Tibial nerve (tissue), 4 donors: ENCODE results near the gene BRI3.

ENCODE experiments used
- CTCF ChIP-seq, 5 experiments: fragments of 200-600 bp in 3 of 5; fragments of 450-650 bp in 2 of 5; sonication (generic) in 3 of 5; IDR thresholded peaks; one replicate each; pipeline ENCODE4 v1.5.1; 2016 to 2019; ENCODE audit warnings: antibody characterized with exemption in 5 of 5, mild to moderate bottlenecking in 3 of 5, moderate library complexity in 2 of 5
- EP300 ChIP-seq, 2 donors: sonication (generic); formaldehyde crosslinking; IDR thresholded peaks; one replicate each; pipeline ENCODE4 v1.6.1; 2017; ENCODE audit warnings: antibody characterized with exemption in 2 of 2, mild to moderate bottlenecking in 1 of 2
- POLR2A ChIP-seq, 2 donors: fragments of 450-650 bp; IDR thresholded peaks; one replicate each; pipeline ENCODE4 v1.6.1; 2017; ENCODE audit warnings: antibody characterized with exemption in 2 of 2, mild to moderate bottlenecking in 2 of 2, moderate library complexity in 2 of 2

GRCh38 chr7:98240961-98241673, 40.4 kb upstream of the BRI3 start:
- TF ChIP-seq CTCF (IDR thresholded peaks at IDR 0.05) (peak; percentile 54 to 62 (median 57)), POLR2A (IDR thresholded peaks at IDR 0.05) (no peak), EP300 (IDR thresholded peaks at IDR 0.05) (no peak)
